Measurements from ENCODE around the gene STAG3. TPM values are rescaled to one million over a fixed set of nuclear protein-coding genes. Genes with fewer than 3 reads are reported as not detected.
A peak's percentile ranks its signal among the peaks of the same experiment; 100 is the strongest.

Gene STAG3
- total and polyA plus RNA-seq, 9 of the 15 experiments (the other 6 are each of a cell fraction or from before 2014, with no cell fraction given) = 0.54 to 2.5 (median 1.7) TPM

DNA sequence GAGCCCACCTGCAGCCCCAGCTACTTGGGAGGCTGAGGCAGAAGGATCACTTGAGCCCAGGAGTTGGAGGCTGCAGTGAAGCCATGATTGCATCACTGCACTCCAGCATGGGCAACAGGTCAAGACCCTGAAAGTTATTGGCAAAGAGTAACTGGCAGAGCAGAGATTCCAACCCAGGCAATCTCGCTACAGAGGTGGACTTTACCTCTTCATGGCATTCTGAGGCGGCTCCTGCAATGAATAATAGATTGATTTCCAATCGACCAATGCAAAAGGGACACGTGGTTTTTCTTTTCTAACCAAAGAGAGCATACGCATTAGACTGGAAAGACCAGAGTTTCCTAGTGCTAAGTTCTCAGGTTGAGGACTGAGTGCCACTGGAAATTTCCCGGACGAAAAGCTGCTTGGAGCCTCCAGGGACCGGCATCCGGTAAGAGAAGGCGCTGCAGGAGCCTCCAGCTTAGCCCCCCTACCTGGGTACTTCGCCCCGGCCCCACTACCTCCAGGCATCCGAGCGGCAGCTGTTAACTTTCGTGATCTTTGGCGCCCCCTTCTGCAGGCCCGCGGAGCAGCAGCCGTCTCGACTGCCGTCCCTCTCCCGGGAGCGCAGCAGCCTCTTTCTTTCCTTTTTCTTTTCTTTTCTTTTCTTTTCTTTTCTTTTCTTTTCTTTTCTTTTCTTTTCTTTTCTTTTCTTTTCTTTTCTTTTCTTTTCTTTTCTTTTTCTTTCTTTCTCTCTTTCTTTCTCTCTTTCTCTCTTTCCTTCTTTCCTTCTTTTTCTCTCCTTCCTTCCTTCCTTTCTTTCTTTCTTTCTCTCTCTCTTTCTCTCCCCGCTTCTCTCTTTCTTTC, 46.9 kb upstream of the STAG3 start (continued):
- no peak for TF ChIP-seq ZNF778 (CRISPR knock-in tag; IDR thresholded peaks at IDR 0.05)
- TF ChIP-seq, protein P1, sequence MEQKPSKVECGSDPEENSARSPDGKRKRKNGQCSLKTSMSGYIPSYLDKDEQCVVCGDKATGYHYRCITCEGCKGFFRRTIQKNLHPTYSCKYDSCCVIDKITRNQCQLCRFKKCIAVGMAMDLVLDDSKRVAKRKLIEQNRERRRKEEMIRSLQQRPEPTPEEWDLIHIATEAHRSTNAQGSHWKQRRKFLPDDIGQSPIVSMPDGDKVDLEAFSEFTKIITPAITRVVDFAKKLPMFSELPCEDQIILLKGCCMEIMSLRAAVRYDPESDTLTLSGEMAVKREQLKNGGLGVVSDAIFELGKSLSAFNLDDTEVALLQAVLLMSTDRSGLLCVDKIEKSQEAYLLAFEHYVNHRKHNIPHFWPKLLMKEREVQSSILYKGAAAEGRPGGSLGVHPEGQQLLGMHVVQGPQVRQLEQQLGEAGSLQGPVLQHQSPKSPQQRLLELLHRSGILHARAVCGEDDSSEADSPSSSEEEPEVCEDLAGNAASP (IDR thresholded peaks at IDR 0.05) = no peak
- TF ChIP-seq TEAD1 (CRISPR knock-in tag; IDR thresholded peaks at IDR 0.05) = peak in 1 of 2 experiments; percentile 8; a peak in 1 of 4 replicates
- TF ChIP-seq ZNF77 (CRISPR knock-in tag; IDR thresholded peaks at IDR 0.05) = no peak
- 0 out of 2 replicates have a peak, but pooled peaks have one; percentile 56 for TF ChIP-seq NFRKB (IDR thresholded peaks at IDR 0.05; ENCODE audit: low read depth)
- TF ChIP-seq IFI16 (CRISPR knock-in tag; IDR thresholded peaks at IDR 0.05) = no peak
- TF ChIP-seq RHOXF2B (CRISPR knock-in tag; conservative IDR thresholded peaks at IDR 0.05) = no peak
- TF ChIP-seq KAT2B (IDR thresholded peaks at IDR 0.05; ENCODE audit: low read depth, low read length) = no peak
- 0 out of 2 replicates have a peak, but pooled peaks have one; percentile 35 for TF ChIP-seq RB1 (IDR thresholded peaks at IDR 0.05; ENCODE audit: low read depth)
- no peak for TF ChIP-seq MED1 (CRISPR knock-in tag; IDR thresholded peaks at IDR 0.05; ENCODE audit: borderline replicate concordance)
- TF ChIP-seq, protein P2, sequence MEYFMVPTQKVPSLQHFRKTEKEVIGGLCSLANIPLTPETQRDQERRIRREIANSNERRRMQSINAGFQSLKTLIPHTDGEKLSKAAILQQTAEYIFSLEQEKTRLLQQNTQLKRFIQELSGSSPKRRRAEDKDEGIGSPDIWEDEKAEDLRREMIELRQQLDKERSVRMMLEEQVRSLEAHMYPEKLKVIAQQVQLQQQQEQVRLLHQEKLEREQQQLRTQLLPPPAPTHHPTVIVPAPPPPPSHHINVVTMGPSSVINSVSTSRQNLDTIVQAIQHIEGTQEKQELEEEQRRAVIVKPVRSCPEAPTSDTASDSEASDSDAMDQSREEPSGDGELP (CRISPR knock-in tag; IDR thresholded peaks at IDR 0.05; ENCODE audit: borderline replicate concordance) = peak; percentile 90
- TF ChIP-seq MTA1 (IDR thresholded peaks at IDR 0.05; ENCODE audit: borderline replicate concordance) = peak; percentile 92
- 0 out of 2 replicates have a peak, but pooled peaks have one; percentile 30 for TF ChIP-seq EHMT2 (IDR thresholded peaks at IDR 0.05)
- TF ChIP-seq U2AF1 (optimal IDR thresholded peaks at IDR 0.05; ENCODE audit: low read depth, low read length) = no peak
- no peak for TF ChIP-seq FOXO4 (CRISPR knock-in tag; IDR thresholded peaks at IDR 0.05)
- TF ChIP-seq TRIM24 (IDR thresholded peaks at IDR 0.05) = peak in 1 of 2 experiments; percentile 28; a peak in 1 of 4 replicates
- peak; percentile 100 for TF ChIP-seq ZNF512 (tag; IDR thresholded peaks at IDR 0.05)

All from K562 (cell line).